ENCODE data around the gene MSL3B.

GRCh38 chr2:233867993-233868532 lies at the start of gene MSL3B:
- TF ChIP-seq POLR2A (IDR thresholded peaks at IDR 0.05): no peak
- TF ChIP-seq, protein P1, sequence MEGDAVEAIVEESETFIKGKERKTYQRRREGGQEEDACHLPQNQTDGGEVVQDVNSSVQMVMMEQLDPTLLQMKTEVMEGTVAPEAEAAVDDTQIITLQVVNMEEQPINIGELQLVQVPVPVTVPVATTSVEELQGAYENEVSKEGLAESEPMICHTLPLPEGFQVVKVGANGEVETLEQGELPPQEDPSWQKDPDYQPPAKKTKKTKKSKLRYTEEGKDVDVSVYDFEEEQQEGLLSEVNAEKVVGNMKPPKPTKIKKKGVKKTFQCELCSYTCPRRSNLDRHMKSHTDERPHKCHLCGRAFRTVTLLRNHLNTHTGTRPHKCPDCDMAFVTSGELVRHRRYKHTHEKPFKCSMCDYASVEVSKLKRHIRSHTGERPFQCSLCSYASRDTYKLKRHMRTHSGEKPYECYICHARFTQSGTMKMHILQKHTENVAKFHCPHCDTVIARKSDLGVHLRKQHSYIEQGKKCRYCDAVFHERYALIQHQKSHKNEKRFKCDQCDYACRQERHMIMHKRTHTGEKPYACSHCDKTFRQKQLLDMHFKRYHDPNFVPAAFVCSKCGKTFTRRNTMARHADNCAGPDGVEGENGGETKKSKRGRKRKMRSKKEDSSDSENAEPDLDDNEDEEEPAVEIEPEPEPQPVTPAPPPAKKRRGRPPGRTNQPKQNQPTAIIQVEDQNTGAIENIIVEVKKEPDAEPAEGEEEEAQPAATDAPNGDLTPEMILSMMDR (IDR thresholded peaks at IDR 0.05): no peak
